Fibroblast of skin of abdomen (primary cell): ENCODE data around the gene RAB40A. TPM values are rescaled to one million over a fixed set of nuclear protein-coding genes. Genes with fewer than 3 reads are reported as not detected.

ENCODE experiments used
- DNase-seq: peaks from one replicate; pipeline ENCODE4 v3.0.0-alpha.2; 2013
- polyA plus RNA-seq, 2 experiments: library from polyadenylated mRNA; unstranded; fragments of 120-200 nt; gene quantifications; one replicate each; pipeline ENCODE4 v1.2.1, GENCODE V29; 2013; ENCODE audit not compliant: insufficient read length in 2 of 2

The RAB40A gene, protein sequence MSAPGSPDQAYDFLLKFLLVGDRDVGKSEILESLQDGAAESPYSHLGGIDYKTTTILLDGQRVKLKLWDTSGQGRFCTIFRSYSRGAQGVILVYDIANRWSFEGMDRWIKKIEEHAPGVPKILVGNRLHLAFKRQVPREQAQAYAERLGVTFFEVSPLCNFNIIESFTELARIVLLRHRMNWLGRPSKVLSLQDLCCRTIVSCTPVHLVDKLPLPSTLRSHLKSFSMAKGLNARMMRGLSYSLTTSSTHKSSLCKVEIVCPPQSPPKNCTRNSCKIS
- polyA plus RNA-seq (2013, experiment 1 of 2; ENCODE audit: insufficient read length), result 0.87 TPM
- 0.66 TPM for polyA plus RNA-seq (2013, experiment 2 of 2; ENCODE audit: insufficient read length)

DNA sequence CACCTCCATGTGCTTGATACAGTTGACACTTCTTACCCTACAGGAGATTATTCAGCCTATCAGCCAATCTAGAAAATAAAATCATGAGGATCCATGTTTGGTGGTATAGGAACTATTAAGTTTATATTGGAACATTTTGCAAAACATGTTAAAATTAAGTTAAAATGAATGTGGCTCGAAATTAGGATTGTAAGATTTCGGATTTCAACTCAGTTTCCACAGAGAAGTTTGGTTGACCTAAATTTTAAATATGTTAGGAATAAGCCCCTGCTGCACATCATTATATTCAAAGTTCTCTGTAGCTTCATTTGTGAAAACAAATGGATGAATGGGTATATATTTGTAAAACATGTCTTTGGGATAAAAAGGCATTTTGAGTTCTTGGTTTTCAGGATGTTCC is at the start of gene RAB40A:
RAB40A (minus strand) TSS at position 101 of the 400 bp plus-strand sequence. CDS start 18,733 bp downstream, outside the sequence.
- no peak for DNase-seq

DNA sequence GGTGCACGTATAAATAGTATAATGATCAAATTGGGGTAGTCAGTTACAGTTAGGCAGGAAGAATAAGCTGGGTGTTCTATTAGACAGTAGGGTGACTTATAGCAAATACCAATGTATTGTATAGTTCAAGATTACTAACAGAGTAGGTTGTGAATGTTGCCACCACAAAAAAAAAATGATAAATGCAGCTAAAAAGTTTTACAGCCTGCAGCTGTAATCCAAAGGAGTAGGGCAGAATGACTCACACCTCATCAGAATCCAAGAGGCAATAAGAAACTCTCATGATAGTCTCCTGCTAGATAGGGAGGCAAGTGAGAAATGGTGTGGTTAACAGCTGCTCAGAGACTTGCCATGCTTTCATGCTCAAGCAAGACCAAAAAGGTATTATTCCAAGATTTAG is 46.5 kb upstream of the RAB40A start:
- peak; percentile 74 for DNase-seq

DNA sequence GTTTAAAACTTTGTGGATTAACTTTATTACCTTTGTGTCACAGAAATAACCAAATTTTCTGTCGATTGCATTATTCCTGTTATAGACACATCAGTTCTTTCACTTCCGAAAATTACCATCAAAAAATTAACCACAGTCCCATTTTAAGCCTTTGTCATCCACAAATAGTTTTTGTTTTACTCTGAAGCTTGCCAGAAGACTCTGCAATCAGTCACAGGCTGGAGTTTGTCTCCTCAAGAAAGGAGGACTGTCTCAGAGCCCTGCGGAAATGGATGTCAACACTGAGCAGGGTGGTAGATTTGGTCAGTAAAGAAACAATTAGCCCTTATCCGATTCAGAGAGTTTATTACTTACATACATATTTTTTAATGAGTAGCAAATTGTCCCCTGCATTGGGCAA is 45.9 kb upstream of the RAB40A start:
- DNase-seq, result no peak

GRCh38 chrX:103562801-103563200 is 43.5 kb upstream of the RAB40A start:
- no peak for DNase-seq

GRCh38 chrX:103560256-103560655 is 41.0 kb upstream of the RAB40A start:
- no peak for DNase-seq

DNA sequence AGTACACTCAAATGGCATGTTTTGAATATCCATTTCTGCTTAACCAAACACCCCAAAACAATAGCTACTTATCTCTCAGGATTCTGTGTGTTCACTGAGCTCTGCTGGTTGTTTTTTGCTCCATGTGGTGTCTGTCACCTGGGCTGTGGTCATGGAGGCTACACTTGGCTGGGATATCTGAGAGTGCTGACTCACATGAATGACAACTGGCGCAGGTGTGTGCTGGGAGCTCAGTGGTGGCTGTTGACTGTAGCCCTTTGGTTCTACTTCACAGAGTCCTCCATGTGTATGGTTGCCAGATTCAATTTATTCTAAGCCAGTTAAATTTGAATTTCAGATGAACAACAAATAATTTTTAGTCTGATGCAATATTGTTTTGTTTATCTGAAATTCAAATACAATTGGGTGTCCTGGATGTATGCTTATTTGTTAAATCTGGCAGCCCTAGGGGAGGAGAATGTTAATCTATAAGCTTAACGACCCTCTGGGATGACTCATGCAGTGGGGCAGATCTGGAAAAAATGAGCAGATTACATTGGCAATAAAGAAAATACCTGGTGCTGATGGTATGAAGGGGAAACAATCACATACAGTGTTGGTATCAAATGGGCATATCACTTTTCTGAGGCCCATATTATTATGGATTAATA is 37.8 kb upstream of the RAB40A start:
- no peak for DNase-seq

- DNase-seq, result peak; percentile 65
Observed at GRCh38 chrX:103554687-103555424, 35.6 kb upstream of the RAB40A start.

DNA sequence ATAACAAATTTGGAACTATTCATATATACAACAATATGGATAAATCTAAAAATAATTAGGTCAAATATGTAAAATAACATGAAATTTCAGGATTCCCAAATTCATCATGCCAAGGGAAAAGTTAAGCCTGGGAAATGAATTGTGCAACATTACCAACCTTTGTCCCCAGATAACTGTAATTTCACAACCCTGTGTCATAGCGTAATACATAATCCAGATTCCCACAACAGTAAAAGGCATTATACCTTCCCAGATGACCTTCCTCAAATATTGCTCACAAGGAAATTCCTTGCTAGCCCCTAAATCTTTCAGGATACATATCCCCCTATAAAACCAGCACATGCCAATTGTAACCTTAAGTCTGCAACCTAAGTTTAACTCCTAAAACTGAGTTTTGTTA is 32.9 kb upstream of the RAB40A start:
- DNase-seq, result no peak

DNA sequence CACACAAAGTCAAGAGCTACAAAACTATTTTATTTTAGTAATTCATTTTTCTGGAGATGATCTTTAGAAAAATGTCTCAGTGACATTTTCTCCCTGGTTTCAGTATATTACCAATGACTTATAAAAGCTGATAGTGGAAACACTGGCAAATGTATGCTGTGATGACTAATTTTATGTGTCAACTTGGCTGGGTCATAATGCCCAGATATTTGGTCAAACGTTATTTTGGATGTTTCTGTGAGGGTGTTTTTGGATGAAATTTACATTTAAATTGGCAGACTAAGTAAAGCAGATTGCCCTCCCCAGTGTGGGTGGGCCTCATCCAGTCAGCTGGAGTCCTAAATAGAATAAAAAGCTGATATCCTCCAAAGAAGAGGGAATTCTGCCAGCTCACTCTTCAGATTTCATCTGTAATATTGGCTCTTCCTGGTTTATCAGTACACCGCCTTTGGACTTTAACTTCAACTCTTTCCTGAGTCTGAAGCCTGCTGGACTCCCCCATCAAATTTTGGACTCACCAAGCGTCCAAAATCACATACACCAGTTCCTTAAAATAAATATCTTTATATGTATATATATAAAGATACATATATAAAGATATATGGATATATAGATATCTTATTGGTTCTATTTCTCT is 31.2 kb upstream of the RAB40A start:
- no peak for DNase-seq

DNA sequence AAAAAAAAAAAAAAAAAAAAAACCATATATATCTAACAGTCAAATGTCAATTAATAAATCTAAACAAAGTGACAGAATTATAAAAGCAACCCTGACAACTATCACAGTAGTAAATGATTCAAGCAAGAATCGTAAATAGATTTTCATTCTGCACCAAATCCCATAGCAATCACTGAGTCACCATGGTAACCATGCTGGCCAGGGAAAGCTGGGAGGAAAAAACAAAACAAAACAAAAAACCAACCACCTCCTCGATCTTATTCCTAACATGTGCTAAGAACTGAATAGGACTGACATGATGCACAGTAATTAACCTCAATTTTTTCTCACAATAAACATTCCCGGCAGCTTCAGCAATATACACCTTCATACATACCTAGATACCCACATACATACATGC is 30.6 kb upstream of the RAB40A start:
- DNase-seq, result no peak

DNA sequence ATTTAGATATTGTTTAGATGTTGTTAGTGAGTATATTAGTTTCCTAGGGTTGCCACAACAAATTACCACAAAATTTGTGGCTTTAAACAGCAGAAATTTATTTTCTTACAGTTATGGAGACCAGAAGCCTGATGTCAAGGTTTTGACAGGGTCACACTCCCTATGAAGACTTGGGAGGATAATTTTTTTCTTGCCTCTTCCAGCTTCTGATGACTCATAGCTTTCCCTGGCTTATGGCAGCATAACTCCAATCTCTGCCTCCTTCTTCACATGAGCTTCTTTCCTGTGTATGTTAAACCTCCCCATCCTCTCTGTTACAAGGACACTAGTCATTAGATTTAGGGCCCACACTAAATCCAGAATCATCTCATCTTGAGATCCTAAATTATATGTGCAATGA is 20.9 kb upstream of the RAB40A start:
- DNase-seq, result peak; percentile 38

DNA sequence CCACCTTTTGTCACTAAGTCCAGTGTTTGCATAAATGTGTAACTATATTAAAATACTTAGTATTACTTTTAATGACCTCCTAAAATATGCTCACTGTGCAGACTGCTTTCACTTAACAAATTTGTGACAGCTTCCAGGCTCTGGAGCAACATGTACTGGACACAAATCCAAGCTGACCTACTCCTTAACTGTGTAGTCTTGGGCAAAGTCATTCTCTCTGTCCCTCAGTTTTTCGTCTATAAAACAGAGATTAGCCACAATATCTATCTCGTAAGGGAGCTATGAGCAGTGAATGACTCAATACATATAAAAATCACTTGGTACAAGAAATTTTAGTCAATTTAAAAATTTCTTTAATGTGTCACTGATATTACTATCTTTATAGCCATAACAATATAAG is 20.4 kb upstream of the RAB40A start:
- no peak for DNase-seq

DNA sequence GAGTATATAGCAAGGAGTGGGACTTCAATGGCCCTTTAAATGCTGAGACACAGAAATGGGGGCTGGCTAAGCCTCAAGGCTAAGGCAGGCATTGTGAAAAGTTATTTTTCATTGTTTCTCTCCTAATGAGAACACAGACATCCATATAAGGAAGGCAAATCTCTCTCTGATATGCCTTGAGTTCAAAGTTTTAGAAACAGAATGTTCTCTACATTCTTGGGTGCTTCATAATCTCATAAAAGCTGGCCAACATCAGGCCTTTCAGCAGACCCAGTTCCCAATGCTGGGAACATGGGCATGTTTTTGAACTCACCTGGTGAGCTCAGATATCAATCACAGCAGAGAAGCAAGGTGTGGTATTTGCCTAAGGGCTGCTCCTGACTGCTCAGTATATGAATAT is 19.4 kb upstream of the RAB40A start:
- peak; percentile 25 for DNase-seq

- no peak for DNase-seq
Observed at GRCh38 chrX:103537871-103538387, 18.6 kb upstream of the RAB40A start.

GRCh38 chrX:103536732-103537131 is 17.4 kb upstream of the RAB40A start:
- no peak for DNase-seq

DNA sequence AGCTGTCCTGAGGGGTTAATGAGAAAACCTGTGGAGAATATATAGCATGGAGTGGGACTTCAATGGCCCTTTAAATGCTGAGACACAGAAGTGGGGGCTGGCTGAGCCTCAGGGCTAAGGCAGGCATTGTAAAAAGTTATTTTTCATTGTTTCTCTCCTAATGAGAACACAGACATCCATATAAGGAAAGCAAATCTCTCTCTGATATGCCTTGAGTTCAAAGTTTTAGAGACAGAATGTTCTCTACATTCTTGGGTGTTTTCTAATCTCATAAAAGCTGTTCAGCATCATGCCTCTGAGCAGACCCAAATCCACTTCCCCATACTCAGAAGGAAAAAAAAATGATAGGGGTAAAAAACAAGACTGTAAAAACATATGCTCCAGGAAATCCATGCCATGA is 16.8 kb upstream of the RAB40A start:
- DNase-seq, result no peak

GRCh38 chrX:103535206-103535605 is 15.9 kb upstream of the RAB40A start:
- DNase-seq, result no peak

GRCh38 chrX:103533511-103534216 is 14.4 kb upstream of the RAB40A start:
- peak; percentile 61 for DNase-seq

GRCh38 chrX:103531002-103531401 is 11.7 kb upstream of the RAB40A start:
- peak; percentile 85 for DNase-seq

- DNase-seq, result peak; percentile 58
Observed at GRCh38 chrX:103530545-103530944, 11.3 kb upstream of the RAB40A start.

DNA sequence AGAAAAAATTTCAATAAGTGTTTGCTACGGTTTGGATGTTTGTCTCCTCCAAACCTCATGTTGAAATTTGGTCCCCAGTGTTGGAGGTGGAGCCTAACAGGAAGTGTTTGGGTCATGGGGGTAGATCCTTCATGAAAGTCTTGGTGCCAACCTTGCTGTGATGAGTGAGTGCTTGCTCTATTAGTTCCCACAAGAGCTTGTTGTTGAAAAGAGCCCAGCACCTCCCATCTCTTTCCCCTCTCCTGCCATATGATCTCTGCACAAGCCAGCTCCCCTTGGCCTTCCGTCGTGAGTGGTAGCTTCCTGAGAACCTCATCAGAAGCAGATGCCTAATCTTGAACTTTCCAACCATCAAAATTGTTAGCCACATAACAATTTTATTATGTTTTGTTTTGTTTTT is 10.3 kb upstream of the RAB40A start:
- DNase-seq, result no peak

DNA sequence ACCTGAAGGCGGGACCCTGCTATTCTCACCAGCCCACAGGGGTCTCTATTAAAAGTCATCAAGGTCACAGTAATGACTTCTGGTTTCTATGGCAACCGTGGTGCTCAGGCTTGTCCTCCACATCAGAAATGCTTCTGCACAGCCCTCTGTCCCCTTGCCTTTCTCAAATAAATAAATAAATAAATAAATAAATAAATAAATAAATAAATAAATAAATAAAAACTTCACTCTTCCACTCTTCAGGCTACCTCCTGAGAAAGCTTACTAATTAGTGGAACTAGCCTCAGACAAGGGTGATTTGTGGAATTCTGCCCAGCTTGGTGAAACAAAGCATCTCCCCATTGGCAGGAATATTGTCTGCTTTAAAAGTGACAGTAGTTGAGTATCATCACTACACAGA is 5.5 kb upstream of the RAB40A start:
- no peak for DNase-seq
